Activated CD4-positive, alpha-beta T cell treated with anti-CD3 and anti-CD28 coated beads, Interleukin-2, amount 50 U/mL, for 1 hour (primary cell): Measurements from ENCODE around the gene FBXL17.

Experiments
- DNase-seq: peaks from one replicate; pipeline ENCODE4 v3.0.0-alpha.2; 2020

FBXL17 gene

GRCh38 chr5:108079753-108080152 lies 302.1 kb downstream of the FBXL17 start:
- DNase-seq: no peak

GRCh38 chr5:108078882-108079281 lies 303.0 kb downstream of the FBXL17 start:
- DNase-seq: no peak

GRCh38 chr5:108078345-108078744 lies 303.6 kb downstream of the FBXL17 start:
- DNase-seq: no peak

- no peak for DNase-seq
These were observed 307.3 kb downstream of the FBXL17 start for GRCh38 chr5:108074626-108075025.

GRCh38 chr5:108064302-108064701 lies 317.6 kb downstream of the FBXL17 start:
- DNase-seq: no peak

GRCh38 chr5:108061941-108062340 lies 320.0 kb downstream of the FBXL17 start:
- DNase-seq: no peak

- no peak for DNase-seq
These were observed 321.6 kb downstream of the FBXL17 start for GRCh38 chr5:108060340-108060739.

- no peak for DNase-seq
These were observed 322.6 kb downstream of the FBXL17 start for GRCh38 chr5:108059334-108059733.

- DNase-seq: no peak
These were observed 327.5 kb downstream of the FBXL17 start for GRCh38 chr5:108054349-108054748.

- DNase-seq: no peak
These were observed 334.8 kb downstream of the FBXL17 start for GRCh38 chr5:108046955-108047670.

GRCh38 chr5:108036482-108036881 lies 345.4 kb downstream of the FBXL17 start:
- no peak for DNase-seq

GRCh38 chr5:108028883-108029282 lies 353.0 kb downstream of the FBXL17 start:
- DNase-seq: no peak

- no peak for DNase-seq
These were observed 353.5 kb downstream of the FBXL17 start for GRCh38 chr5:108028412-108028811.

- DNase-seq: no peak
These were observed 355.9 kb downstream of the FBXL17 start for GRCh38 chr5:108025957-108026356.

GRCh38 chr5:108024986-108025385 lies 356.9 kb downstream of the FBXL17 start:
- no peak for DNase-seq

GRCh38 chr5:108016101-108016500 lies 365.8 kb downstream of the FBXL17 start:
- no peak for DNase-seq

GRCh38 chr5:108006791-108007190 lies 375.1 kb downstream of the FBXL17 start:
- no peak for DNase-seq

GRCh38 chr5:108003178-108003577 lies 378.7 kb downstream of the FBXL17 start:
- DNase-seq: no peak

- DNase-seq: no peak
These were observed 380.7 kb downstream of the FBXL17 start for GRCh38 chr5:108001222-108001621.

GRCh38 chr5:107997338-107997980 lies 384.4 kb downstream of the FBXL17 start:
- no peak for DNase-seq

GRCh38 chr5:107993341-107993740 lies 388.6 kb downstream of the FBXL17 start:
- DNase-seq: no peak

GRCh38 chr5:107990881-107991810 lies 390.8 kb downstream of the FBXL17 start:
- DNase-seq: no peak

GRCh38 chr5:107985144-107985543 lies 396.8 kb downstream of the FBXL17 start:
- no peak for DNase-seq
